ENCODE data around the gene CYP3A7. TPM values are rescaled to one million over a fixed set of nuclear protein-coding genes. Genes with fewer than 3 reads are reported as not detected.

The CYP3A7 gene
- total and polyA plus RNA-seq, 2 of the 4 experiments (the other 2 are of a cell fraction): not detected

DNA sequence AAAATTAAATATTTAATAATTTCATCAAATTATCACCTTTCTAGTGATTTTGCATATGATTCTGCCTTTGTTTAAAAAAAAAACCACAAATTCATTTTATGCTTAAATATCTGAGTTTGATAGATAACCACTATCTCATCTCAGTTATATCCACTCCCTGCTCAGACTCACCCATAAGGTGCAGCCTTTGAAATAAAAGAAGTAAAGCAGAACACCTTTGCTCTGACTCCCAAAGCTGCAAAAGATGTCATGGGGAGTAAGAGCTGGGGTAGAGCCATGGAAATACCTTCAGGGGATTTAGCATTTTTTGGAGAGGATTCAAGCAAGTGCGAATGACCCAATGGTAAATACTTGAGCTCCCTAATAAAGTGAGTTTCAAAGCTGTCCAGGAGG is 40.1 kb downstream of the CYP3A7 start:
- intact Hi-C loops (cut with micrococcal nuclease) (no loop called here), dilution Hi-C loops (cut with HindIII; ENCODE audit: low sequenced_read_pairs, unreplicated experiment) (no loop called here), in situ Hi-C loops (cut with MboI; ENCODE audit: low sequenced_read_pairs) (no loop called here)
- no peak overlapping the region for H2AK9ac ChIP-seq (replicated peaks; ENCODE audit: low read depth, low read length, poor library complexity)
- no peak overlapping the region for H3K56ac ChIP-seq (ENCODE audit: extremely low read depth, insufficient read depth, low read length)
- H3K27me3 ChIP-seq (ENCODE audit: control insufficient read depth, insufficient read depth, low read length): no peaks in the 10 kb centered on the region; the same call in 1 of the 2 replicates
- ATAC-seq (ENCODE audit: low read depth) (no peak), DNase-seq (no peak)
- no peak overlapping the region for H3K27ac ChIP-seq (ENCODE audit: insufficient read depth, low read length)
- no peaks in the 10 kb centered on the region for H4K20me1 ChIP-seq (ENCODE audit: insufficient read depth, low read length)
- no peak overlapping the region for H2BK15ac ChIP-seq (ENCODE audit: low read depth, low read length)
- TF ChIP-seq CEBPB (IDR thresholded peaks at IDR 0.05; ENCODE audit: low read depth, low read length): no peak
- H3K79me1 ChIP-seq (ENCODE audit: low read depth in 1 of 2, low read length in 2 of 2): no peaks in the 10 kb centered on the region
- H2BK120ac ChIP-seq (ENCODE audit: low read depth, low read length): no peak overlapping the region
- no peak overlapping the region for H2BK20ac ChIP-seq (ENCODE audit: low read depth, low read length)
- H2AK5ac ChIP-seq (ENCODE audit: low read depth, low read length): no peak overlapping the region
- H3K9ac ChIP-seq (ENCODE audit: low read depth, low read length): no peak overlapping the region
- H4K8ac ChIP-seq (ENCODE audit: low read depth in 2 of 2, low read length in 2 of 2): no peak overlapping the region
- H3K4me3 ChIP-seq (ENCODE audit: insufficient read depth, low read depth, low read length): no peak overlapping the region
- H3K9me3 ChIP-seq (ENCODE audit: control insufficient read depth, insufficient read depth, low read length): no peaks in the 10 kb centered on the region
- no peaks in the 10 kb centered on the region for H3K9me1 ChIP-seq (ENCODE audit: insufficient read depth, low read length)
- H3K36me3 ChIP-seq (ENCODE audit: control insufficient read depth, insufficient read depth, low read length): no peaks in the 10 kb centered on the region
- no peak overlapping the region for H3K18ac ChIP-seq (ENCODE audit: low read depth, low read length)
- H3K4me2 ChIP-seq (ENCODE audit: low read depth, low read length): no peak overlapping the region
- H2AFZ ChIP-seq (replicated peaks; ENCODE audit: low read length, poor library complexity): no peak overlapping the region
- H3K4me1 ChIP-seq (ENCODE audit: control insufficient read depth, insufficient read depth, low read length): peaks cover 3% of the 10 kb centered on the region; the same call in 1 of the 2 replicates
- H4K91ac ChIP-seq (ENCODE audit: insufficient read depth, low read depth, low read length): no peak overlapping the region
- H3K4ac ChIP-seq (ENCODE audit: low read depth, low read length): no peak overlapping the region
- no peak overlapping the region for H4K5ac ChIP-seq (ENCODE audit: low read depth, low read length)
- BruUV-seq (replicated peaks): no TSS peak
- CTCF ChIA-PET: no interaction called here
- no peak overlapping the region for H3K23ac ChIP-seq (ENCODE audit: low read depth, low read length)
- H2BK5ac ChIP-seq (ENCODE audit: low read depth, low read length, poor library complexity, severe bottlenecking): no peak overlapping the region
- POLR2A ChIA-PET (ENCODE audit: unreplicated experiment): no interaction called here
- H3K14ac ChIP-seq (replicated peaks; ENCODE audit: low read depth, low read length): no peak overlapping the region
- no CpG with 5 or more reads among the region's 1 CpG for WGBS, 2 experiments (ENCODE audit: extremely low coverage in 2 of 2, insufficient read length in 1 of 2)

All from IMR-90 (cell line).